Measurements from ENCODE around the gene DKK3. TPM values are rescaled to one million over a fixed set of nuclear protein-coding genes. Genes with fewer than 3 reads are reported as not detected.

Gene DKK3
- polyA plus RNA-seq, 2 of the 4 experiments (the other 2 are of a cell fraction), result 18.4 to 20.8 TPM

- peak; percentile 99 for TF ChIP-seq RAD21 (conservative IDR thresholded peaks at IDR 0.05 in 1 of 2, IDR thresholded peaks at IDR 0.05 in 1 of 2)
- no peak for TF ChIP-seq CEBPB (IDR thresholded peaks at IDR 0.05)
- TF ChIP-seq POLR2AphosphoS2 (conservative IDR thresholded peaks at IDR 0.05; ENCODE audit: low read length), result no peak
- TF ChIP-seq FOSB (CRISPR knock-in tag; IDR thresholded peaks at IDR 0.05), result no peak
- no peak for TF ChIP-seq TFCP2L1 (CRISPR knock-in tag; IDR thresholded peaks at IDR 0.05)
- no peak for TF ChIP-seq RFX5 (IDR thresholded peaks at IDR 0.05)
- peak; percentile 71; the same call in 1 of the 2 replicates for TF ChIP-seq GATA3 (IDR thresholded peaks at IDR 0.05; ENCODE audit: borderline replicate concordance)
- peak; percentile 90 for TF ChIP-seq JUNB (IDR thresholded peaks at IDR 0.05)
- TF ChIP-seq RARB (CRISPR knock-in tag; IDR thresholded peaks at IDR 0.05), result no peak
- TF ChIP-seq MAFK (IDR thresholded peaks at IDR 0.05; ENCODE audit: partially characterized antibody), result no peak
- TF ChIP-seq HOXA7 (CRISPR knock-in tag; IDR thresholded peaks at IDR 0.05), result peak; percentile 79; the same call in 1 of the 2 replicates
- TF ChIP-seq CHD4 (IDR thresholded peaks at IDR 0.05; ENCODE audit: borderline replicate concordance), result no peak
- no peak for TF ChIP-seq EHMT2 (IDR thresholded peaks at IDR 0.05; ENCODE audit: low read depth)
- peak; percentile 100 for TF ChIP-seq MAX (IDR thresholded peaks at IDR 0.05)
- no peak for TF ChIP-seq NFE2L2 (conservative IDR thresholded peaks at IDR 0.05; ENCODE audit: low read length)
- peak; percentile 98 for TF ChIP-seq SMC3 (IDR thresholded peaks at IDR 0.05)
- TF ChIP-seq NR3C1 (IDR thresholded peaks at IDR 0.05), result no peak
- no peak for TF ChIP-seq POLR2A (IDR thresholded peaks at IDR 0.05; ENCODE audit: low read length)
- TF ChIP-seq HEYL (CRISPR knock-in tag; IDR thresholded peaks at IDR 0.05), result no peak
- TF ChIP-seq ZSCAN20 (CRISPR knock-in tag; IDR thresholded peaks at IDR 0.05), result no peak
- peak; percentile 99 for TF ChIP-seq E2F6 (IDR thresholded peaks at IDR 0.05; ENCODE audit: borderline replicate concordance, low read depth)
- peak; percentile 76; the same call in 1 of the 2 replicates for TF ChIP-seq EHF (CRISPR knock-in tag; IDR thresholded peaks at IDR 0.05)
- no peak for TF ChIP-seq PHF8 (IDR thresholded peaks at IDR 0.05; ENCODE audit: borderline replicate concordance, low read depth)
- TF ChIP-seq PBX3 (IDR thresholded peaks at IDR 0.05), result no peak
- no peak for TF ChIP-seq ESRRA (IDR thresholded peaks at IDR 0.05; ENCODE audit: borderline replicate concordance, low read length)
- TF ChIP-seq NPAS2 (CRISPR knock-in tag; IDR thresholded peaks at IDR 0.05; ENCODE audit: borderline replicate concordance), result peak; percentile 73; the same call in 1 of the 2 replicates
- TF ChIP-seq CBX2 (IDR thresholded peaks at IDR 0.05; ENCODE audit: borderline replicate concordance, low read depth), result no peak
- no peak for TF ChIP-seq RNF2 (IDR thresholded peaks at IDR 0.05; ENCODE audit: borderline replicate concordance, low read depth)
- TF ChIP-seq KDM1A (IDR thresholded peaks at IDR 0.05; ENCODE audit: low read depth), result no peak
- peak; percentile 97 for TF ChIP-seq CTCF (IDR thresholded peaks at IDR 0.05)
- no peak for TF ChIP-seq ZFP36 (IDR thresholded peaks at IDR 0.05; ENCODE audit: borderline replicate concordance, partially characterized antibody)
- peak; percentile 40; the same call in 1 of the 2 replicates for TF ChIP-seq BHLHE40 (IDR thresholded peaks at IDR 0.05; ENCODE audit: low read depth, low read length)
- TF ChIP-seq ZC3H11A (IDR thresholded peaks at IDR 0.05), result no peak
- no peak for TF ChIP-seq KDM5A (IDR thresholded peaks at IDR 0.05)
- peak; percentile 79; the same call in 1 of the 2 replicates for TF ChIP-seq HOXB13 (CRISPR knock-in tag; IDR thresholded peaks at IDR 0.05; ENCODE audit: low read depth)
- TF ChIP-seq BCL3 (IDR thresholded peaks at IDR 0.05), result no peak
Observed at GRCh38 chr11:12043959-12044791, 35.7 kb upstream of the DKK3 start (continued).

Data from A549 (cell line).